Sigmoid colon (tissue), 7 donors: Measurements from ENCODE around the gene MTX2. TPM values are rescaled to one million over a fixed set of nuclear protein-coding genes. Genes with fewer than 3 reads are reported as not detected.

ENCODE experiments used
- DNase-seq: peaks from one replicate; pipeline ENCODE4 v3.0.0-alpha.2; 2019
- H3K27ac ChIP-seq, 4 donors: fragments of 200-600 bp; sonication (generic); one replicate each; pipeline ENCODE4 v1.5.1; 2016 to 2019; ENCODE audit warnings: mild to moderate bottlenecking in 1 of 4
- H3K27me3 ChIP-seq, 3 donors: fragments of 200-600 bp; sonication (generic); one replicate each; pipeline ENCODE4 v1.5.1; 2019; ENCODE audit warnings: mild to moderate bottlenecking in 1 of 3
- H3K36me3 ChIP-seq, 4 donors: fragments of 200-600 bp; sonication (generic); one replicate each; pipeline ENCODE4 v1.5.1; 2016 to 2019
- H3K4me1 ChIP-seq, 4 donors: fragments of 200-600 bp; sonication (generic); one replicate each; pipeline ENCODE4 v1.5.1; 2017 to 2019
- H3K4me3 ChIP-seq, 4 donors: fragments of 200-600 bp; sonication (generic); one replicate each; pipeline ENCODE4 v1.5.1; 2017 to 2019; ENCODE audit warnings: mild to moderate bottlenecking in 2 of 4, moderate library complexity in 1 of 4
- H3K9me3 ChIP-seq, 4 donors: fragments of 200-600 bp in 3 of 4; sonication (generic) in 3 of 4; one replicate each; pipeline versions ENCODE4 v1.5.1 to v1.6.1; 2013 to 2019
- EP300 ChIP-seq, 4 donors: sonication (generic); formaldehyde crosslinking; IDR thresholded peaks; one replicate each; pipeline ENCODE4 v1.6.1; 2017; ENCODE audit warnings: antibody characterized with exemption in 4 of 4
- POLR2A ChIP-seq, 2 donors: fragments of 450-650 bp; IDR thresholded peaks; one replicate each; pipeline ENCODE4 v1.6.1; 2016; ENCODE audit warnings: antibody characterized with exemption in 2 of 2, mild to moderate bottlenecking in 2 of 2, moderate library complexity in 2 of 2
- POLR2AphosphoS5 ChIP-seq, 4 donors: sonication (generic); formaldehyde crosslinking; IDR thresholded peaks; one replicate each; pipeline ENCODE4 v1.6.1; 2017; ENCODE audit warnings: antibody characterized with exemption in 4 of 4
- WGBS, 2 donors: extraction: QIAGEN DNeasy Blood & Tissue Kit; methylation state at CpG; one replicate each; pipeline ENCODE4 v1.1.7; 2013; 5-methylcytosine and 5-hydroxymethylcytosine counted together
- intact Hi-C: fragments of 100-400 bp; cut with DNase I; formaldehyde crosslinking; loops from one replicate; pipeline ENCODE4 v1.15.1; 2023
- polyA plus RNA-seq, 3 donors: library from polyadenylated mRNA; stranded (reverse); fragments of 200-250 nt; gene quantifications; one replicate each; pipeline ENCODE4 v1.2.3, GENCODE V29; 2013
- total RNA-seq, 4 donors: library from RNA; depleted of rRNA; stranded (reverse); fragments of >200 nt; gene quantifications; one replicate each; pipeline ENCODE4 v1.1.0, GENCODE V29; 2016
- TF ChIP-seq, protein P1 (sequence below), 4 experiments: fragments of 450-650 bp in 3 of 4; fragments of 200-600 bp in 1 of 4; IDR thresholded peaks; one replicate each; pipeline ENCODE4 v1.5.1; 2016 to 2019; ENCODE audit warnings: antibody characterized with exemption in 4 of 4, mild to moderate bottlenecking in 3 of 4, moderate library complexity in 2 of 4
- donor health status: healthy with polysubstance abuse.
- donor health status: Bipolar disorder and iron deficiency.
- donor health status: healthy.

The MTX2 gene
- total and polyA plus RNA-seq, 7 donors, result 34.5 to 66.8 (median 45.8) TPM

DNA sequence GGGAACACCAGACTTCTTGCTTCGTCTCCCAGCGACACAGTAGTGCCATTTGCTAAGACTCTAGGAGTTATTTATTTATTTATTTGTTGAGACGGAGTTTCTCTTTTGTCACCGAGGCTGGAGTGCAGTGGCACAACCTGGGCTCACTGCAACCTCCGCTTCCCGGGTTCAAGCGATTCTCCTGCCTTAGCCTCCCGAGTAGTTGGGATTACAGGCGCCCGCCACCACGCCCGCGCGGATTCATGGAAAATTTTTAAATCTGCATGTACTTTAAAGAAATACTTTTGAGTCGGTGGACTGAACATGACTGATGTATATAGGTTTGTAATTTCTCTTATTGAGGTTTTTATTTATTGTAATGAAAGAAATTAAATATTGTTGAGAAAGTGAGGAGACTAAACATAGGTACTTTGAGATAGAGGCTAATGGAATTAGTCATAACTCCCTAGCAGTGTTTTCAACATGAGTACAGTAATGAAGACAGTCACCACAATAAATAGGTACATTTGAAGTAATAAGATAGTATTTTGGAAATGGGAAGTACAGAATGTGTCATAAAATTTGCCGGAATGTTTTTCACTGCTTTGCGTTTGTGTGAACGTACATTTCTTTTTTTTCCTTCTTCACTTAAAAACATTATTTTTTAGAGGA is 983 bp downstream of the MTX2 start:
- no peaks in the 10 kb centered on the region for H3K27me3 ChIP-seq
- 25 to 45% methylated on average over 18 of the region's 18 CpGs for WGBS, 2 donors
- DNase-seq, result no peak
- no peaks in the 10 kb centered on the region for H3K36me3 ChIP-seq
- peak overlapping the region; percentile 80 to 90 (median 82) for H3K27ac ChIP-seq
- intact Hi-C loops, result loop anchor here (5.0 kb wide), 1 partner anchor 108 kb away; no protein-coding TSS in a partner anchor
- H3K4me1 ChIP-seq, result peaks cover 0 to 13% (median 9%) of the 10 kb centered on the region in 4 donors
- H3K4me3 ChIP-seq, result peak overlapping the region; percentile 62 to 80 (median 69)
- H3K9me3 ChIP-seq, result no peaks in the 10 kb centered on the region
- TF ChIP-seq EP300 (IDR thresholded peaks at IDR 0.05) (no peak), POLR2AphosphoS5 (IDR thresholded peaks at IDR 0.05) (no peak), POLR2A (IDR thresholded peaks at IDR 0.05) (no peak)
- TF ChIP-seq, protein P1, sequence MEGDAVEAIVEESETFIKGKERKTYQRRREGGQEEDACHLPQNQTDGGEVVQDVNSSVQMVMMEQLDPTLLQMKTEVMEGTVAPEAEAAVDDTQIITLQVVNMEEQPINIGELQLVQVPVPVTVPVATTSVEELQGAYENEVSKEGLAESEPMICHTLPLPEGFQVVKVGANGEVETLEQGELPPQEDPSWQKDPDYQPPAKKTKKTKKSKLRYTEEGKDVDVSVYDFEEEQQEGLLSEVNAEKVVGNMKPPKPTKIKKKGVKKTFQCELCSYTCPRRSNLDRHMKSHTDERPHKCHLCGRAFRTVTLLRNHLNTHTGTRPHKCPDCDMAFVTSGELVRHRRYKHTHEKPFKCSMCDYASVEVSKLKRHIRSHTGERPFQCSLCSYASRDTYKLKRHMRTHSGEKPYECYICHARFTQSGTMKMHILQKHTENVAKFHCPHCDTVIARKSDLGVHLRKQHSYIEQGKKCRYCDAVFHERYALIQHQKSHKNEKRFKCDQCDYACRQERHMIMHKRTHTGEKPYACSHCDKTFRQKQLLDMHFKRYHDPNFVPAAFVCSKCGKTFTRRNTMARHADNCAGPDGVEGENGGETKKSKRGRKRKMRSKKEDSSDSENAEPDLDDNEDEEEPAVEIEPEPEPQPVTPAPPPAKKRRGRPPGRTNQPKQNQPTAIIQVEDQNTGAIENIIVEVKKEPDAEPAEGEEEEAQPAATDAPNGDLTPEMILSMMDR (IDR thresholded peaks at IDR 0.05), result no peak

DNA sequence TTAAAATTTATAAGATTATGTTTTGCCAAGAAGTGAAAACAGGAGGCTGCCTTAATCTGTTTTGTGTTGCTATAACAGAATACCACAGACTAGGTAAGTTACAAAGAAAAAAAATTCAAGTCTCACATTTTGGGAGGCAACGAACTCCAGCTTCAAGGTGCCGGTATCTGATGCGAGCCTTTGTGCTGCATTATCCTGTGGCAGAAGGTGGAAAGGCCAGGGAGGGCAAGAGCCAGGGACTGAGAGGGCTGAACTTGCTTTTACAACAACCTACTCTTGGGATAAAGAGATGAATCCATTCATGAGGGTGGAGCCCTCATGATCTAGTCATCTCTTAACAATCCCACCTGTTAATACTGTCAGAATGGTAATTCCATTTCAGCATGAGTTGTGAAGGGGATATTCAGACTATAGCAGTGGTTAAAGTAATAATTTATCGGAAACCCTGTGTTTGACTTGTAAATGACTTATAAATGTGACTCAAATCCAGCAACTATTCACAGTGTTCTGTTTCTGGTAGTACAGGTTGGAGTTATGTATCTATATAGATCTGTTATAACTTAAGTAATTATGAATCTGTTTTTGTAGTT is 3.7 kb downstream of the MTX2 start:
- no peak overlapping the region for H3K27ac ChIP-seq
- intact Hi-C loops, result loop anchor here (5.0 kb wide), 1 partner anchor 111 kb away; no protein-coding TSS in a partner anchor
- no peaks in the 10 kb centered on the region for H3K27me3 ChIP-seq
- H3K4me3 ChIP-seq, result no peak overlapping the region
- no peak for DNase-seq
- WGBS, 2 donors, result 93 to 94% methylated on average over 4 of the region's 4 CpGs
- no peaks in the 10 kb centered on the region for H3K36me3 ChIP-seq
- H3K9me3 ChIP-seq, result no peaks in the 10 kb centered on the region
- peaks cover 0 to 13% (median 9%) of the 10 kb centered on the region in 4 donors for H3K4me1 ChIP-seq
- TF ChIP-seq, protein P1 (IDR thresholded peaks at IDR 0.05), result no peak
- no peak for TF ChIP-seq POLR2A (IDR thresholded peaks at IDR 0.05)
- no peak for TF ChIP-seq EP300 (IDR thresholded peaks at IDR 0.05)
- TF ChIP-seq POLR2AphosphoS5 (IDR thresholded peaks at IDR 0.05), result no peak

DNA sequence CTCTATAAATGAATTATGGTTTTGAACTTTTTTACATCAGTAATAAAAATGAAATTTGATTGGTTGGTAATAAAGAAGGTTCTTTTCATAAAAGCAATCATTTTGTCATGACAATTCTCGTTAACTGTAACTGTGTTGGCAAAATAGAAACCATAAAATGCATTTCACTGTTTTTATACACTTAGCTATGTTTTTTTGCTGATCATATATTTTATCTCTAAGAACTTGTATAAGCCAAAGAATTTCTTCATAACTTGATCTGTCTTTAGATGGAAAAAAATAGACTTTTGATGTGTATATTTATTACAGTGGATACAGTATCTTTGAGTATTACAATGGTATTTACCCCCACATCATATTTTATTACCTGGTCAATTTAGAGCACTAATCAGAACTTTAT is 9.7 kb downstream of the MTX2 start:
- no peak for DNase-seq
- no peaks in the 10 kb centered on the region for H3K27me3 ChIP-seq
- no peaks in the 10 kb centered on the region for H3K36me3 ChIP-seq
- WGBS, 2 donors, result 57 to 81% methylated on average over 1 of the region's 1 CpG
- no peaks in the 10 kb centered on the region for H3K4me1 ChIP-seq
- H3K9me3 ChIP-seq, result no peaks in the 10 kb centered on the region
- no peak overlapping the region for H3K4me3 ChIP-seq
- H3K27ac ChIP-seq, result no peak overlapping the region
- no peak for TF ChIP-seq EP300 (IDR thresholded peaks at IDR 0.05)
- intact Hi-C loops, result no loop called here

DNA sequence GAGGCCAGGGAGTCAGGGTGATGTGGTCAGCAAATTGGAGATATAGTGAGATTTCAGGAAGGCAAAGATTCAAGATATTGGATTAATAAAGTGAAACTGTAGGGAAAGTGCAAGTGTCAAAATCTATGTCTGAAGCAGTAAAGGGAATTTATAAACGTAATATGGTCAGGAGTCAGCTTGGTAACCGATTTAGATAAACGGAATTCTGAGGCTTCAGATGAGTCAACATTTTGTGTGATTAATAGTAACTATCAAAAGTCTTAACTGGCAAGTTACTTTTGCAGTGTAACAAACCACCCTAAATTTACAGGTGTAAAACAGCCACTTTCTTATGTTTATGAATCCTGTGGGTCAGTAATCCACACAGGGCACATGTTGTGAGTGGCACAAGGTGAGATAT is 10.9 kb downstream of the MTX2 start:
- Histone ChIP-seq H3K4me3 (no peak overlapping the region), H3K27ac (no peak overlapping the region), H3K4me1 (no peaks in the 10 kb centered on the region), H3K36me3 (no peaks in the 10 kb centered on the region), H3K9me3 (no peaks in the 10 kb centered on the region), H3K27me3 (no peaks in the 10 kb centered on the region)
- WGBS, 2 donors, result 84 to 92% methylated on average over 3 of the region's 3 CpGs
- no peak for DNase-seq
- TF ChIP-seq, protein P1 (IDR thresholded peaks at IDR 0.05), result no peak
- TF ChIP-seq POLR2A (IDR thresholded peaks at IDR 0.05) (no peak), POLR2AphosphoS5 (IDR thresholded peaks at IDR 0.05) (no peak), EP300 (IDR thresholded peaks at IDR 0.05) (no peak)
- intact Hi-C loops, result no loop called here

DNA sequence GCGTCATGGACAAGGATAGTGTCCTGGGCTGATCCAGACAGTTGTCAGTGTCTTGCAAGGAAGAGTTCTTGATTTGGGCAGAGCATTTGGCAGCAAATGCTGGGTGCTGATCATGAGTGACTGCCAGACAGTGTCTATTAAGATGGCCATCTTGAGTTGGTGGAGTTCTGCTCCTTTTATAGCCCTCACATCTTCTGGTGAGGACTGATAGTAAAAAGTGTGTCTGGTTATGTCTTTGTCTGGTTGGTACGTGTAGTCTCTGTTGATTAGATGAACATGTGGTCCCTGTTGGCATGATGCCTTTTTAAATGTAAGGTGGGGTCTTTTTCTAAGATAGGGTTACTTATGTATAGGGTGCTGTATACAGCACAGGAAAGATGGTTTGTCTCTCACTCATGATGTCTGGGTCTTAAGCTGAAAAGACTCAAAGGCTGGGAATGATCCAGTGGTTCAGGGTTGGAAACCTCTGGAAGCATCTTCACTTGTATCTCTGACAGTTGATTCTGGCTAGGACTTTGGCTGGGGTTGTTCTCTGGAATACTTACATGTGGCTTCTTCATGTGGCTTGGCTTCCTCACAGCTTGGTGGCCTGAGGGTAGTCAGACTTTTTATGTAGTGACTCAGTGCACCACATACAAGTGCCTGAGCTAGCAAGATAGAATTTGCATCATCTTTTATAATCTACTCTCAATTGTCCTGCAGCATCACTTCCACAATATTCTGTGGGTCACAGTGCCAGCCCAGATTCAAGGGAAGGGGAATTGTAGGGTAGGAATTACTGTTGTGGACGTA is 11.8 kb downstream of the MTX2 start:
- no peak for DNase-seq
- intact Hi-C loops, result no loop called here
- no peak overlapping the region for H3K27ac ChIP-seq
- WGBS, 2 donors, result 94 to 95% methylated on average over 3 of the region's 3 CpGs
- H3K36me3 ChIP-seq, result no peaks in the 10 kb centered on the region
- no peaks in the 10 kb centered on the region for H3K9me3 ChIP-seq
- H3K4me3 ChIP-seq, result no peak overlapping the region
- TF ChIP-seq, protein P1 (IDR thresholded peaks at IDR 0.05), result no peak
- TF ChIP-seq POLR2A (IDR thresholded peaks at IDR 0.05) (no peak), POLR2AphosphoS5 (IDR thresholded peaks at IDR 0.05) (no peak), EP300 (IDR thresholded peaks at IDR 0.05) (no peak)
- no peaks in the 10 kb centered on the region for H3K4me1 ChIP-seq
- no peaks in the 10 kb centered on the region for H3K27me3 ChIP-seq
